ENCODE data around the gene PRSS38.

The PRSS38 gene

DNA sequence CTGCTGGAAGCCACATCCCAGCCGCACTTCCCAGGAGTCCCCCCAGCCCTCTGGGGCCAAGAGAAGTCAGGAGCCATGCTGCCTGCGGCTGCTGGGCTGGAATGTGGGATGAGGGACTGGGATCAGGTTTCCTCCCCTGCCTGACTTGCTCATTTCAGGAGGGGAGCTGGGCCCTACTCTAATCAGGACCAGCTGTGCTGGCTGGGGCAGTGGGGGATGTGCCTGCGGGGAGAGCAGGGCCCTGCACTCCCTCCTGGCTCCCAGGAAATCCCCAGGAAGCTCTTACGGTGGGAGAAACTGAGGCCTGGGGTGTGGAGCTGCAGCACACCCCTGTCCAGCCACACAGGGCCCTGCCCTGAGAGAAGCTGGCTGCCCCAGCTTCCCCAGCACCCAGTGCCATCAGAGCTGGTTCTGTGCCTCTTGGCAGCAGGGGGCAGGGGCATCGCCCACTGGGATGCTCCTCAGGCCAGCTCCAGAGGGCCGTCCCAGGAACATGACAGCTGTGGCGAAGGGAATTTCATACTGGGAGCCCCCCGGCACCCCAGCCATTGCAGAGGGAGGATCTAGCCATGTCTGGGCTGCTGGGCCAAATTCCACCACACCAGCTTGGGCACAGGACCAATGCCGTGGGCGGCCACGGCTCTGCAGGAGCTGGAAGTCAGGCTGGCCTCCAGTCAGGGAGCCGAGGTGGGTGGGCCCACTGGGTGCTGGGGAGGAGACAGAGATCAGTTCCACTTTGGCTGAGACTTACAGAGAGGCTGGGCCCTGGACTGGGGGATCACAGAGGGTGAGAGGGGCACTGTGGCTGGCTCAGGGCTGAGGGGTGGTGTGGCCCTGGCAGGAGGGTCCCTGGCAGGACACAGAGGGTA is 21.3 kb upstream of the PRSS38 start:
- DNase-seq, result no peak

DNA sequence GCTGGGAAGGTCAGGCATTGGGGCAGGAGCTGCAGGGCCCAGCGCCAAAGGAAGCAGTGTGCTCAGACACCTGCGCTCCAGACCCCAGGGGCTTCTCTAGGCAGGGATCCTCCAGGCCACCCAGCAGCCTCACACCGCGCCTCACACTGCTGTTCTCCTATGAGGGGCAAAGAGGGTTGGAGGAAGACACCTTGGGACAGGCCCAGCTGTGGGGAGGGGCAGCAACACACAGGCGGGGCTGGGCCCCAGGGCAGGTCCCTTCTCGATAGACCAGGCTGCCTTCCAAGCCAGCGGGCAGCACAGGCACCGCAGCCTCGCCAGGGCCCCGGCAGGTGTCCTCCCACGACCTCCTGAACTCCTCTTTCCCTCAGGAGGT is 20.7 kb upstream of the PRSS38 start:
- no peak for DNase-seq

DNA sequence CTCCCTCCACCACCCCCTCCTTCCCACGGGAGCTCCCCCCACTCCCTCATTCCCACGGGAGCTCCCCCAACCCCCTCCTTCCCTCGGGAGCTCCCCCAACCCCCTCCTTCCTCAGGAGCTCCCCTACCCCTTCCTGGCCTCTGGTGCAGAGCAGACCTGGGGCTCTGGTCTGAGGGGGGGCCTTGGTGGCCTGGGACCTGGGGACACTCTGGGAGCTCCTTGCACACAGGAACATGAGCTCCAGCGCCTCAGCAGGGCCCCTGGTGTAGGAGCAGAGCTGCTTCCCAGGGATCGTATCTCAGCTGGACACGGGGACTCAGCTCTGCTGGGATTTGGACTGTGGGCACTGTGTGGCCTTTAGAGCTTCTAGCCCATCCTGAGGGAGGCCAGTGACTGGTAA is 19.7 kb upstream of the PRSS38 start:
- DNase-seq, result no peak

DNA sequence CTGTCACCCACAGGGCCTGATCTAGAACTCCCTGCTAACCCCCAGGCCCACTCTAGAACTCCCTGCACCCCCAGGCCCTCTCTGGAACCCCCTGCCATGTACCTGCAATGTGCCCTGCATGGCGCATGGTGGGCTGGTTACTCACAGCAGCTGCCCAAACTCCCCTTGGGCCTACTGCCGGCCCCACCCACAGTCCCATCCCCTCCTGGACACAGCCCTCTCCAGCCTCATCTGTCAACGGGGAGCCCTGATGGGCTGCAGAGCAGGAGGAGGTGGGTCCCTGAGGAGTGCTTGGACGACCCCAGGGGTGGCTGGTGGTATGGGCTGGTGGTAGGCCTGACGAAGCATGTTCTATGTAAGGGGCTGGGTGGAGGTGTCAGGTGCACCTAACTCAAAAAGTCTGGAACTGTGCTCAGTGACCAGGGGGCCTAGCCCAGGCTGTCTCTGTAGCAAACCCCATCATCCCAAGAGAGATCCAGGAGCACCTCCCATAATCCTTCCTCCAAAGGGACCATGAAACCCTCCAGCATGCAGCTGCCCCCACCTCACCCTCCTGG is 19.0 kb upstream of the PRSS38 start:
- no peak for DNase-seq

DNA sequence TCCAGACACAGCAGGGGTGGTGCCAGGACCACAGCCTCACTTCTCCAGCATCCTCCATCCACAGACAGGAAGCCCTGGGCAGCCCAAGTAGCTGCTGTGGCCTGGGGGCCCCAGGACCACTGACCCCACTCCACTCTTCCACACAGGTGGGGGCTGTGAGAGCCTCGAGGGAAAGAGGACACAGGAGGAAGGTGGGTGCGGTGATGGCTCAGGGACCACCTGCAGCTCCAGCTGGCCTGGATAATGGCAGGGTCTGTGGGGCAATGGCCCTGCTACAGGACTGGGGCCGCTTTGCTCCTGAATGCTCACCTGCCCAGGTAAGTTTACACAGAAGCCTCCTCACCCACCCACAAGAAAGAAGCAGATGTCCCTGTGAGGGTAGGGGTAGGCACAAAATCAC is 18.3 kb upstream of the PRSS38 start:
- DNase-seq, result no peak

DNA sequence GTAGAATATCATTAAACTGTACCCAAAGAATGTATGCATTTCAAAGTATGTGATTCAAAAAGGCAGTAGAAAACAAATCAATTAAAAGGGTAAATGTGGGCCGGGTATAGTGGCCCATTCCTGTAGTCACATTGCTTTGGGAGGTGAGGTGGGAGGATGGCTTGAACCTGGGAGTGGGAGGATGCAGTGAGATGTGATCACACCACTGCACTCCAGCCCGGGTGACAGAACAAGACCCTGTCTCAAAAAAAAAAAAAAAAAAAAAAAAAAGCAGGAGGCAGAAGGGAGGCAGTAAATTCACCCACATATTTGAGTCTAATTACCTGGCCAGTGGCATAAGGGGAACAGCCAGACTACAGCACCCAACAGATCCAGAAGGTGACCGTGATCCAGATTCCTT is 17.9 kb upstream of the PRSS38 start:
- DNase-seq, result no peak

DNA sequence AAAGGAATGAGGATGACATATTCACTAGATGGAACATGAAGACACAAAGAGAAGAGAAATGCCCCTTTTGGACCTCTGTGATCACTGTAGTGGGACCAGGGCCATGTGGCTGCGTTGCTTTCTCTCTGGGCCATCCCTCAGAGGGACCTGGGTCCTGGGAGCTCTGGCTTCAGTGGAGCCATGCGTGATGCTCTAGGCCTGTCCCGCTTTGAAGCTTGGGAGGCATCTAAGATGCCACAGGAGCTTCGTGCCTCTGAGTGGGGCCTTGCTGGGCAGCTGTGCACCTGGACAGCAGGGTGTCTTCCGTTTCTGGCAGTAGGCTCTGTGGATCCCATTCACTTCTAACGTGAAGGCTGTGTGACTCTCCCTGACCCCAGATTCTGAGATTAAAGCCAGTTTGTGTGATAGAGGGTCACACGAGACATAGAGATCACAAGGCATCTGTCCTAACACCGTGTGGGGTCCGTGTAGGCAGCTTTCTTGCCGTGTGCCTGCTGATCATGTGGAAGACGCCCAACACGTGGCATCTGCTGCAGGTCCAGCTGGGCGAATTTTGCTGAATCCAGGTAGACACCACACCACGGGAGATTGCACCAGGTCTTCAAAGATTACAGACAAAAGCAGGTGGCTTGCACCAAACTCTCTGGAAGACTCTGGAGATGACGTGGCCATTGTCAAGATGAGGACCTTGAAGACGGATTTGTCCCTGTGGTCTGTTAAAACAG is 17.2 kb upstream of the PRSS38 start:
- DNase-seq, result no peak

DNA sequence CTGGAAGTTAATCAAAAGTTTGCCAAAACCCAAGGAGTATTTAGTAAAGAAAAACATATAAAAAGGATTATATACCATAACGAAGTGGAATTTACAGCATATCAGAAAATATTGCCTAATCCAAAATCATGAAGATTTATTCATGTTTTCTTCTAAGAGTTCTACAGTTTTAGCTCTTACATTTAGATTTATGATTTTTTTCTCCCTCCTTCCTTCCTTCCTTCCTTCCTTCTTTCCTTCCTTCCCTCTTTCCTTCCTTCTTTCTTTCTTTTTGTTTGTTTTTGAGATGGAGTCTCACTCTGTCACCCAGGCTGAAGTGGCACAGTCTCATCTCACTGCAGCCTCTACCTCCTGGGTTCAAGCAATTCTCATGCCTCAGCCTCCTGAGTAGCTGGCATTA is 15.7 kb upstream of the PRSS38 start:
- DNase-seq, result no peak

DNA sequence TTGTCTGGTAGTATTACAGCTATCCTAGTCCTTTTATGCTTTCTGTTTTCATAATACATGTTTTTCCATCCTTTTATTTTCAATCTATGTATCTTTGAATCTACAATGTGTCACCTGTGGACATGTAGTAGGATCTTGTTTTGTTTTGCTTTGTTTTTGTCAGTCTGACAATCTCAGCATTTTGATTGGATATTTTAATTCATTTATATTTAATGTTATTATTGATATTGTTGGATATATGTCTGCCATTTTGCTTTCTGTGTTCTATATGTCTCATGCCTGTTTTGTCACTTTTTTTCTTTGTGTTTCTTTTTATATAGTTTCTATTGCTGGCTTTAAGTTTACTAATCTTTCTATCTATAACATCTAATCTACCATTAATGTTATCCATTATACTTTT is 11.5 kb upstream of the PRSS38 start:
- DNase-seq, result no peak

DNA sequence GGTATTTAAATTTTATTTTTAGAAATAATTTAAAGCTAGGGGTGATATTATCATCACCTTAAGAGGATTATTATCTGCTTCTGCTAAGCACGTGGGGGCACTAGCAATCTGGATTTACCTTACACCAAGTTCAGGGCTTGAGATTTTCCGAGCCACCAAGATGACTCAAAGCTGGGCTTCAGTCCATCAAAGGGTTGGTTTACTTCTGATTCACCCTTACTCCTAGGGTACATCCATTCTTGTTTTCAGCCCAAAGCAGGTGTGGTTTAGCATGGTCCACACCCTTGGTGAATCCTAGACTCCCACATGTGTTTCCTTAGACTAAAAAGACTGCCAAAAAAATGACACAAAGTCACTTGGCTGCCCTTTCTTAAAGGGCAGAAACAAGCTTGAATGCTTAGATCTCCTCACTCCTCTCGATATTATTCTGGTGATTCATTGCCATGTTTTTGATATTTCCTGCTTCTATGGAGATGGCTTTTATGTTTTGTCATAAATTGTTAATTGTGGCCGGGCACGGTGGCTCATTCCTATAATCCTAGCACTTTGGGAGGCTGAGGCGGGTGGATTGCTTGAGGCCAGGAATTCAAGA is 9.8 kb upstream of the PRSS38 start:
- DNase-seq, result no peak

DNA sequence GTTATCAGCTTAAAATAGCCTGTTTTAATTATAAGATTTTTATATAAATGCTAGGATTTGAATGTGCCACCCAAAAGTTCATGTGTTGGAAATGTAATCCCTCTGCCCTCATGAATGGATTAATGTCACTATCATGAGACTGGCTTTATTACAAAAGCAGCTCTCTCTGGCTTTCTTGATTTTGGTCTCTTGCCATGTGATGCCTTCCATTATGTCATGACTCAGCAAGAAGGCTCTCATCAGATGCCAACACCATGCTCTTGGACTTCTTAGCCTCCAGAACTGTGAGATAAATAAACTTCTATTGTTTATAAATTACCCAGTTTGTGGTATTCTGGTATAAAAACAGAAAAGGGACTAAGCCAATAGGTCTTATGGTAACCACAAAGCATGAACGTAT is 6.9 kb upstream of the PRSS38 start:
- no peak for DNase-seq

DNA sequence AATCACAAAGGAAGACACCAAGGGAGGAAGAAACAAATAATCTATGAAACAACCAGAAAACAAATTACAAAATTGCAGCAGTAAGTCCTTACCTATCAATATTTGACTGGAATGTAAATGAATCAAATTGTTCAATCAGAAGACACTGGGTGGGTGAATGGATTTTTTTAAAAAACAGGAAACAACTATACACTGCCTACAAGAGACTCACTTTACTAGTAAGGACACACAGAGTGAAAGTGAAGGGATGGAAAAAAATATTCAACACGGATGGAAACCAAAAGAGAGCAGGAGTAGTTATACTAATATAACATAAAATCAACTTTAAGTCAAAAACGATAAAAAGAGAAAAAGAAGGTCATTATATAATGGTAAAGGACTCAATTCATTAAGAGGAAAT is 6.4 kb upstream of the PRSS38 start:
- no peak for DNase-seq

DNA sequence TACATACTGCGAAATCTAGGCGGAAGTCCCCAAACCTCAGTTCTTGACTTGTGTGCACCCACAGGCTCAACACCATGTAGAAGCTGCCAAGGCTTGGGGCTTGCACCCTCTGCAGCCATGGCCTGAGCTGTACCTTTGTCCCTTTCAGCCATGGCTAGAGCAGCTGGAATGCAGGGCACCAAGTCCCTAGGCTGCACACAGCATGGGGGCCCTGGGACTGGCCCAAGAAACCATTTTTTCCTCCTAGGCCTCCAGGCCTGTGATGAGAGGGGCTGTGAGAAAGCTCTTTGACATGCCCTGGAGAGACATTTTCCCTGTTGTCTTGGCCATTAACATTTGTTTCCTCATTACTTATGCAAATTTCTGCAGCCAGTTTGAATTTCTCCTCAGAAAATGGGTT is 1.5 kb upstream of the PRSS38 start:
- no peak for DNase-seq

DNA sequence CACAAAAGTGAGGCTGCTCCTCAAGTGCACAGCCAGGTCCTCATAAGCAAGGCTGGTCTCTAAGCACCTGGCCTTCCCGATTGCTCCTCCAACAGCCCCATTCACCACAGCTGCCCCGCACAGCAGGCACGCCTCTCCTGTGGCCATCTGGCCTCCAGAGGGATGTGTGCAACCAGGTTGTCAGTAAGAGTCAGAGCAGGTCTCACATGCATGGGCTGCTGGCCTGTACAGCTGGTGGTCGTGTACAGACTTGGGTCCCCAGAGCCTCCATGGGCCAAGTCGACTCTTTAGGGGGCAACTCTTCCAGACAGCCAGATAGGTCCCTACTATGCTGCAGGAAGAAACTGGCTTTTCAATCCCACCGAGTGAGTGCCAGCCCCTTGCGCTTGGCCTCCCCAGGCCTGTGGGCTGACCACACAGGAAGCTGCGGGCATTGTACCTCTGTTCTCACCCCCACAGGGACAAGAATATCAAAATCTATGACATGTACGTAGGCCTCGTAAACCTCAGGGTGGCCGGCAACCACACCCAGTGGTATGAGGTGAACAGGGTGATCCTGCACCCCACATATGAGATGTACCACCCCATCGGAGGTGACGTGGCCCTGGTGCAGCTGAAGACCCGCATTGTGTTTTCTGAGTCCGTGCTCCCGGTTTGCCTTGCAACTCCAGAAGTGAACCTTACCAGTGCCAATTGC is 1.4 kb downstream of the PRSS38 start:
- no peak for DNase-seq

DNA sequence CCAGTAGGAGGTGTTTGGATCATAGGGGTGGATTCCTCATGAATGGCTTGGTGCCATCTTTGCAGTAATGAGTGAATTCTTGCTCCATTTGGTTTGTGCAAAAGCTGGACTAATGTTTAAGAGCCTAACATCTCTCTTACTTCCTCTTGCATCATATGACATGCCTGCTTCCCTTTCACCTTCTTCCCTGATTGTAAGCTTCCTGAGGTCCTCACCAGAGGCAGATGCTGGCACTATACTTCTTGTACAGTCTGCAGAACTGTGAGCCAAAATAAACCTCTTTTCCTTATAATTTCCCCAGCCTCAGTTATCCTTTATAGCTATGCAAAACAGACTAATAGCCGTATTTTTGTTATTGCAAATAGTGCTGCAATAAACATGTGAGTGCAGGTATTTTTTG is 8.1 kb downstream of the PRSS38 start:
- DNase-seq, result no peak

DNA sequence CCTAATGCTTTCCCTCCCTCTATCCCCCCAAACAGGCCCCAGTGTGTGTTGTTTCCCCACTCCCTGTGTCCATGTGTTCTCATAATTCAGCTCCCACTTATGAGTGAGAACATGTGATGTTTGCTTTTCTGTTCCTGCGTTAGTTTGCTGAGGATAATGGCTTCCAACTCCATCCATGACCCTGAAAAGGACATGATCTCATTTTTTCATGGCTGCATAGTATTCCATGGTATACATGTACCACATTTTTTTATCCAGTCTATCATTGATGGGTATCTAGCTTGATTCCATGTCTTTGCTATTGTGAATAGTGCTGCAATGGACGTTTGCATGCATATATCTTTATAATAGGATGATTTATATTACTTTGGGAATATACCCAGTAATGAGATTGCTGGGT is 8.7 kb downstream of the PRSS38 start:
- no peak for DNase-seq

DNA sequence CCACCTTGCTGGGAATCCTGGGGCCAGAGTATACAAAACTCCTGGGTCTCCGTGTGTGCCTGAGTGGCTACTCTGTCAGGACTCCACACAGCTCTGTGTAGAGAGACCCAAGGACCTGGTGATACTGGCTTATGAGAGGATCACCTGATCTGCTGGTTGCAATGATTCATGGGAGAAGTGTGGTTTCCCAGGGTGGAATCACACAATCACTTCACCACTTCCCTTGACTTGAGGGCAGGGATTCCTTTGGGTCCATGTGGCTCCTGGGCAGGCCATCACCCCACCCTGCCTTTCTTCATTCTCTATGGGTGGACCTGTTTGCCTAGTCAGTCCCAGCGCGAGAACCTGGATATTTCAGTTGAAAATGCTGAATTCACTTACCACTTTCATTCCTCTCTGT is 13.3 kb downstream of the PRSS38 start:
- no peak for DNase-seq

DNA sequence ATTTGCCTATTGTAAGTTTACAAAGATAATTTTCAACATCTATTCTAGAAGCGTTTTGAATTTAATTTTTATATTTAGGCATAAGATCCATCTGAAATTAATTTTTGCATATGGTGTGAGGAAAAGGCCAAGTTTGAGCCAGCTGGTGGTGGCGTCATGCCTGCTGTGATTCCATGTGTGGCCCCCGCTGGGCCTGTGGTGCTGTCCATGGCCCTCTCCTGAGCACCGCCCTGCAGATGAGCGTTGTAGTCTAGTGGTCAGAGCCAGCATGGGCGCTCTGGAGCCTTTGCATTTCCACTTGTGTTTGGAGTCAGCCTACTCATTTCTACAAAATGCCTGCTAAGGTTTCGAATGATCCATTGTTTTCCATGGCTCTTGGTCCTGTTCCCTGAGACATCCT is 22.7 kb downstream of the PRSS38 start:
- no peak for DNase-seq

DNA sequence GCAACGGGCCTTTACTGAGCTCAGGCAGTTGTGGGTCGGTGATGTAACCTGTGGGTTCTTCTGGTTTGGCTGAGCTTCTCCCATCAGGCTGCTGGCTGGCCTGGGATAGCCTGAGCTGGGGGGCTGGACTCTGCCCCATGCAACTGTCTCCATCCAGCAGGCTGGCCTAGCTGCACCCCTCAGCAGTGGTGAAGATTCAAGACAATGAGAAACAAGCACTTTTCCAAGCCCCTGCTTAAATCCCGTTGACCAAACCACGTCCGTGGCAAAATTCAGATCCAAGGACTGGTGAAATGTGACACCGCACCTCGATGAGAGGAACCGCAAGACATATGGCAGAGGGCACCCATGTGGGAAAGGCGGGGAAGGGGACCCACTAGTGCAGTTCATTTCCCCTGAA is 25.6 kb downstream of the PRSS38 start:
- DNase-seq, result no peak

DNA sequence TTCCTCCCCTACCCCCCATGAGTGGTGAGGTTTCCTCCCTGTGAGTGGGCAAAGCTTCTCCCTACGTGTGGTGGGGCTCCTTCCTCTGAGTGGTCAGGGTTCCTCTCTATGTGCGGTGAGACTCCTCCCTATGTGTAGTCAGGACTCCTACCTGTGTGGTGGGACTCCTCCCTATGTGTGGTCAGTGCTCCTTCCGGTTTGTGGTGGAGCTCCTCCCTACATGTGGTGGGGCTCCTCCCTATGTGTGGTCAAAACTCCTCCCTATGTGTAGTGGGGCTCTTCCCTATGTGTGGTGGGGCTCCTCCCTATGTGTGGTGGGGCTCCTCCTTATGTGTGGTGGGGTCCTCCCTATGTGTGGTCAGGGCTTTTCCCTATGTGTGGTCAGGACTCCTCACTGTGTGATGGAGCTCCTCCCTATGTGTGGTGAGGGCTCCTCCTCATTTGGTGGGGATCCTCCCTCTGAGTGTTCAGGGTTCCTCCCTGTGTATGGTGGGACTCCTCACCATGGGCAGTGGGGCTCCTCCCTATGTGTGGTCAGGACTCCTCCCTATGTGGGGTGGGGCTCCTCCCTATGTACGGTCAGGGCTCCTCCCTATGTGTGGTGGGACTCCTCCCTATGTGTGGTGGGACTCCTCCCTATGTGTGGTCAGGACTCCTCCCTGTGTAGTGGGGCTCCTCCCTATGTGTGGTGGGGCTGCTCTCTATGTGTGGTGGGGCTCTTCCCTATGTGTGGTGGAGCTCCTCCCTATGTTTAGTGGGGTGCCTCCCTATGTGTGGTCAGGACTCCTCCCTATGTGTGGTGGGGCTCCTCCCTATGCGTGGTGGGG is 29.1 kb downstream of the PRSS38 start:
- DNase-seq, result no peak

DNA sequence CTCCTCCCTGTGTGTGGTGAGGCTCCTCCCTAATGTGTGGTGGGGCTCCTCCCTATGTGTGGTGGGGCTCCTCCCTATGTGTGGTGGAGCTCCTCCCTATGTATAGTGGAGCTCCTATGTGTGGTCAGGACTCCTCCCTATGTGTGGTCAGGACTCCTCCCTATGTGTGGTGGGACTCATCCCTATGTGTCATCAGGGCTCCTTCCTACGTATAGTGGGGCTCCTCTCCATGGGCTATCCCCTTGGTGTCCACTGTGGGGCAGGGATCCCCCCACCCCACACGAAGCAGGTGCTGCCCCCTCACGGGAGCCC is 29.6 kb downstream of the PRSS38 start:
- DNase-seq, result no peak

DNA sequence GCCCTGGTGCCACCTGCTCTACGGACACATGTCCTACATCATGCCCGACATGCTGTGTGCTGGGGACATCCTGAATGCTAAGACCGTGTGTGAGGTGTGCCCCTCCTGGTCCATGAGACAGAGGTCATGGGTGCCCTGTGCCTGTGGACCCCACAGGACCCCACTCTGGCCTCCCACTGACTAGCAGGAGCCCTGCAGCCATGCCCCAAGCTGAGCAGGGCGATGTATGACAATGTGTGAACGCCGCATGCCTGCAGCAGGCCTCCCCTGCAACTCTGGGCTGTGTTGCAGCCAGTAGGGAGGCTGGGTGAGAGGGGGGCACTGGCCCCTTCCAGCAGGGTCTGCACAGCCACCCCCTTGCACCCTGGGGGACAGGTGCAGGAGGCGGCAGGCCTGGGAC is 30.0 kb downstream of the PRSS38 start:
- DNase-seq, result no peak

Measured in NCI-H1092 (cell line).